Measurements from ENCODE around the gene GPR15. TPM values are rescaled to one million over a fixed set of nuclear protein-coding genes. Genes with fewer than 3 reads are reported as not detected.
A peak's percentile ranks its signal among the peaks of the same experiment; 100 is the strongest.

The GPR15 gene
- total RNA-seq, 2 experiments from 2014 or later: 31.0 to 35.0 TPM

DNA sequence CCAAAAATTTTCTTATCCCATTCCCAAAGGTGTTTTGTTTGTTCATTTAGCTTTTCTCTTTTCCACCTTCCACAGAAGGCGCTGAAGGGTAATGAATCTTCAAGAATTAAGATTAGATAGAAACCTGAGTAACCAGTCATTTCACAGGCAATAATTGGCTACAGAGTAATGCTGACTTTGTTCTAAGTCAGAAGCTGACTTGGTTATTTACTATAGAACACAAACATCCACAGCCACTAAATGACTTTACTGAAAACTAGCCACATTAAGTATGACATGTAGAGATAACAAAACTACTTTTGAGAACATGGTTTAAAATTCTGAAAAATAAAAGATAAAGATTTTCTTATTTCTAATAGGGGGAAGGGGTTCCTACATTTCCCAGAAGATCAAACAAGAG lies 16.8 kb upstream of the GPR15 start:
- Mint-ChIP-seq H3K27me3 (no peaks in the 10 kb centered on the region), H3K36me3 (ENCODE audit: low read depth) (peaks cover 91% of the 10 kb centered on the region), H3K27ac (no peak overlapping the region), H3K4me1 (peaks cover 72% of the 10 kb centered on the region), H3K4me3 (no peak overlapping the region), H3K9me3 (no peaks in the 10 kb centered on the region)
- ChIA-PET POLR2A (no interaction called here), CTCF (no interaction called here)
- DNase-seq: no peak

- peak overlapping the region; percentile 84 for H3K27ac Mint-ChIP-seq
- DNase-seq: no peak
- H3K36me3 Mint-ChIP-seq (ENCODE audit: low read depth): peaks cover 88% of the 10 kb centered on the region
- peaks cover 3% of the 10 kb centered on the region for H3K9me3 Mint-ChIP-seq
- H3K27me3 Mint-ChIP-seq: no peaks in the 10 kb centered on the region
- ChIA-PET POLR2A (no interaction called here), CTCF (no interaction called here)
- peaks cover 69% of the 10 kb centered on the region for H3K4me1 Mint-ChIP-seq
- peak overlapping the region; percentile 89 for H3K4me3 Mint-ChIP-seq
These were observed 13.0 kb upstream of the GPR15 start for GRCh38 chr3:98518816-98519215.

DNA sequence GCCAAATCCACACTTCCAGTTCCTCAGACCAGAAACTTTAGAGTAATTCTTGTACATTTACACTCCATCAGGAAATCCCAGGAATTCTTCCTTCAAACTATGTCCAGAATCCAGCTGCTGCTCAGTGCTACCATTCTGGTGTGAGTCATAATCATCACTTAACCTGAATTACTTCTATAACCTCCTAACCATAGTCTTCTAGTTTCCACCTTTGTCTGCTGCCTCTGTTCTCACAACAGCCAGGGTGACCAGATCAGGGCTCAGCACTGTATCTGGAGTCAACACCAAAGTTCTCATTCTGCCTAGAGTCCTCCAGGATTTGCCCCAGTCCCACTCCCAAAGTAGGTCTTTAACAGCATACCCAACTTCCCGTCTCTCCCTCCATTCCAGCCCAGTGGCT lies 12.4 kb upstream of the GPR15 start:
- Mint-ChIP-seq H3K27me3 (no peaks in the 10 kb centered on the region), H3K36me3 (ENCODE audit: low read depth) (peaks cover 88% of the 10 kb centered on the region), H3K4me1 (peaks cover 70% of the 10 kb centered on the region), H3K4me3 (peak overlapping the region; percentile 89), H3K9me3 (peaks cover 3% of the 10 kb centered on the region), H3K27ac (peak overlapping the region; percentile 84)
- DNase-seq: no peak
- ChIA-PET CTCF (no interaction called here), POLR2A (no interaction called here)

GRCh38 chr3:98521897-98522543 lies 9.8 kb upstream of the GPR15 start:
- POLR2A ChIA-PET: interaction anchor here (1.2 to 2.0 kb wide), 3 partner anchors 32 to 42 kb away, joined by 3 to 19 read pairs (median 5); no protein-coding TSS in a partner anchor
- H3K4me1 Mint-ChIP-seq: peaks cover 64% of the 10 kb centered on the region
- H3K27me3 Mint-ChIP-seq: no peaks in the 10 kb centered on the region
- H3K9me3 Mint-ChIP-seq: peaks cover 10% of the 10 kb centered on the region
- H3K36me3 Mint-ChIP-seq (ENCODE audit: low read depth): peaks cover 77% of the 10 kb centered on the region
- CTCF ChIA-PET: interaction anchor here (0.7 to 2.0 kb wide), 6 partner anchors 9 to 52 kb away, joined by 3 to 9 read pairs (median 3); no protein-coding TSS in a partner anchor
- peak overlapping the region; percentile 91 for H3K27ac Mint-ChIP-seq
- DNase-seq: peak; percentile 66
- H3K4me3 Mint-ChIP-seq: peak overlapping the region; percentile 89

GRCh38 chr3:98522544-98523281 lies 9.1 kb upstream of the GPR15 start, which contains the start of gene CLDND1:
Gene CLDND1, minus strand, starts transcription at chr3:98522902. Its CDS starts 1,478 bp downstream, at chr3:98521424.
- ChIA-PET POLR2A (interaction anchor here (0.6 to 2.0 kb wide), 5 partner anchors 14 to 71 kb away, joined by 3 to 19 read pairs (median 5); partner anchors contain the start of gene CPOX), CTCF (interaction anchor here (0.9 to 2.0 kb wide), 7 partner anchors 14 to 66 kb away, joined by 3 to 9 read pairs (median 3); no protein-coding TSS in a partner anchor)
- peak; percentile 96 for DNase-seq
- H3K4me3 Mint-ChIP-seq: peak within 1 kb of the TSS; percentile 89
- no peaks in the 10 kb centered on the region for H3K27me3 Mint-ChIP-seq
- peaks cover 76% of the 10 kb centered on the region for H3K36me3 Mint-ChIP-seq (ENCODE audit: low read depth)
- H3K27ac Mint-ChIP-seq: peak within 1 kb of the TSS; percentile 96
- peaks cover 10% of the 10 kb centered on the region for H3K9me3 Mint-ChIP-seq
- H3K4me1 Mint-ChIP-seq: peaks cover 62% of the 10 kb centered on the region

- DNase-seq: peak; percentile 20
These were observed 6.3 kb upstream of the GPR15 start for GRCh38 chr3:98525494-98525893.

DNA sequence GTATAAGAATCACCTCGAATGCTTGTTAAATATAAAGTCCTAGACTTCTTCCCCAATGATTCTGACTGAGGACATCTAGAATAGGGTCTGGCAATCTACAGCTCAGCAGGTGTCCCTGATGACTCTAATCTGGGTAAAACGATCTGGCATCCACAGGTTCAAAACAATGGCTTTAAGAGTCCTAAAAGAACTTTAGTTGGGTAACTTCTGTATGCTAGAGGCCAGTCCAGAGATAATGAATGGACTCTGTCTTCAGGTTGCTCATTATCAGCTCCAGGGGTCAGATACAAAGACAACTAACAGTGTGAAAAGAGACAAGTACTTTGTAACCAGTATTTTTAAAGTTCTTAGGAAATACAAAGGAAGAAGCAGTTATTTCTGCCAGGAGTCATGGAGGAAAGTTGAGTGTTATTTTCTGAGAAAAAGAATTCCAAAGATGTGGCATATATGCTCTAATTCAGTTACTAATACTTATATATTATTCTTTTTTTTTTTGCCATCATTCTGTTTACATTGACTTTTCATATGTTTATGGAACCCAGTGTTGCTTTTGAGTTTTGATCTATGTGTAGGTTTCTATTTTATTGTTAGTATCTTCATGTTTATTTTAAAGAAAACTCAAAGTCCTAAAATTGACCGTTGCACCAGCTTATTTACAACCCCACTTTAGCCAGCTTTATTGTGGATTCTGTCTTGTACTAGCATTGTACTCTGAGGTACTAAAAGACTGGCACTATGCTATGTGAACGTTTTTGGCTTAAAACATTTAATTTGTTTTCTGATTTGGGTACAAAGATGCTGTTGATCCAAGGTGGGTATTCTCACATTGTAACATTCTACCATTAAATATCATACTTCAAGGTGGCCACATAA lies 3.1 kb upstream of the GPR15 start:
- CTCF ChIA-PET: no interaction called here
- POLR2A ChIA-PET: no interaction called here

More at GRCh38 chr3:98525494-98525893, 6.3 kb upstream of the GPR15 start:
- peaks cover 61% of the 10 kb centered on the region for H3K36me3 Mint-ChIP-seq (ENCODE audit: low read depth)
- ChIA-PET CTCF (interaction anchor here (0.8 to 1.9 kb wide), 5 partner anchors 11 to 72 kb away, joined by 3 to 5 read pairs (median 3); no protein-coding TSS in a partner anchor), POLR2A (no interaction called here)
- peaks cover 54% of the 10 kb centered on the region for H3K4me1 Mint-ChIP-seq
- peaks cover 10% of the 10 kb centered on the region for H3K9me3 Mint-ChIP-seq
- peak overlapping the region; percentile 63 for H3K27ac Mint-ChIP-seq
- no peaks in the 10 kb centered on the region for H3K27me3 Mint-ChIP-seq
- no peak overlapping the region for H3K4me3 Mint-ChIP-seq

DNA sequence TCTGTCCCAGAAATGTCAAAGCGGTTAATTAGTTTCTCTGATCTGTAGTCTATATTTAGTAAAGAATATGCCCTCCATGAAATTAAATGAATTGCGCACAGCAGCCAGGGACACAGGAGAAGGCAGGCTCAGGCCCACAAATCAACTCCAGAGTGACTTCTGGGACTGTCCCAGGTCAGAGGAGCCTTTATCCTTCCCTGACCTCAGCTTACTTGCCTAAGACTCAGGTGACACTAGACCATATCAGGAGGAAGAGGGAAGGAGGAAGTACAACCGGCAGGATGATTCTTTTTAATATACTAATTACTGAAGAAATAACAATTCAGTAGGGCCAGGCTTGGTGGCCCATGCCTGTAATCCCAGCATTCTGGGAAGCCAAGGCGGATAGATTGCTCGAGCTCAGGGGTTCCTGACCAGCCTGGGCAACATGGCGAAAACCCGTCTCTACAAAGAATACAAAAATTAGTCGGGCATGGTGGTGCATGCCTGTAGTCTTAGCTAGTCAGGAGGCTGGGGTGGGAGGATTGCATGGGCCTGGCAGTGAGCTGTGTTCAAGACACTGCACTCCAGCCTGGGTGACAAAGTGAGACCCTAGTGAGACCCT lies 1.8 kb upstream of the GPR15 start:
- CTCF ChIA-PET: interaction anchor here (1.0 kb wide), 1 partner anchor 9 kb away, joined by 3 read pairs; no protein-coding TSS in a partner anchor
- POLR2A ChIA-PET: no interaction called here
- H3K9me3 Mint-ChIP-seq: peaks cover 2% of the 10 kb centered on the region
- no peak overlapping the region for H3K27ac Mint-ChIP-seq
- peaks cover 63% of the 10 kb centered on the region for H3K4me1 Mint-ChIP-seq
- peaks cover 50% of the 10 kb centered on the region for H3K36me3 Mint-ChIP-seq (ENCODE audit: low read depth)
- peak overlapping the region; percentile 45 for H3K4me3 Mint-ChIP-seq
- no peaks in the 10 kb centered on the region for H3K27me3 Mint-ChIP-seq
- DNase-seq: no peak

More for the DNA sequence above, 3.1 kb upstream of the GPR15 start:
- peaks cover 74% of the 10 kb centered on the region for H3K4me1 Mint-ChIP-seq
- peaks cover 7% of the 10 kb centered on the region for H3K9me3 Mint-ChIP-seq
- no peak for DNase-seq
- no peaks in the 10 kb centered on the region for H3K27me3 Mint-ChIP-seq
- H3K27ac Mint-ChIP-seq: no peak overlapping the region
- no peak overlapping the region for H3K4me3 Mint-ChIP-seq
- H3K36me3 Mint-ChIP-seq (ENCODE audit: low read depth): peaks cover 60% of the 10 kb centered on the region

- Mint-ChIP-seq H3K27me3 (no peaks in the 10 kb centered on the region), H3K4me1 (peaks cover 56% of the 10 kb centered on the region), H3K4me3 (no peak overlapping the region), H3K36me3 (ENCODE audit: low read depth) (peaks cover 45% of the 10 kb centered on the region), H3K9me3 (no peaks in the 10 kb centered on the region), H3K27ac (no peak overlapping the region)
- CTCF ChIA-PET: interaction anchor here (1.0 kb wide), 1 partner anchor 9 kb away, joined by 3 read pairs; no protein-coding TSS in a partner anchor
- POLR2A ChIA-PET: no interaction called here
- no peak for DNase-seq
These were observed 1.1 kb upstream of the GPR15 start for GRCh38 chr3:98530676-98531075.

- H3K27me3 Mint-ChIP-seq: no peaks in the 10 kb centered on the region
- no peaks in the 10 kb centered on the region for H3K9me3 Mint-ChIP-seq
- no peak for DNase-seq
- ChIA-PET POLR2A (interaction anchor here (0.5 kb wide), 1 partner anchor 9 kb away, joined by 3 read pairs; no protein-coding TSS in a partner anchor), CTCF (interaction anchor here (0.7 to 1.2 kb wide), 4 partner anchors 10 to 33 kb away, joined by 3 to 5 read pairs (median 4); no protein-coding TSS in a partner anchor)
- H3K36me3 Mint-ChIP-seq (ENCODE audit: low read depth): peaks cover 51% of the 10 kb centered on the region
- peak overlapping the region; percentile 77 for H3K27ac Mint-ChIP-seq
- H3K4me3 Mint-ChIP-seq: peak overlapping the region; percentile 65
- H3K4me1 Mint-ChIP-seq: peaks cover 62% of the 10 kb centered on the region
These were observed 478 bp downstream of the GPR15 start for GRCh38 chr3:98532275-98532637.

- H3K27ac Mint-ChIP-seq: peak overlapping the region; percentile 77
- ChIA-PET POLR2A (interaction anchor here (0.5 kb wide), 1 partner anchor 9 kb away, joined by 3 read pairs; no protein-coding TSS in a partner anchor), CTCF (interaction anchor here (0.7 to 1.2 kb wide), 4 partner anchors 9 to 32 kb away, joined by 3 to 5 read pairs (median 4); no protein-coding TSS in a partner anchor)
- peaks cover 47% of the 10 kb centered on the region for H3K36me3 Mint-ChIP-seq (ENCODE audit: low read depth)
- H3K4me3 Mint-ChIP-seq: peak overlapping the region; percentile 65
- no peaks in the 10 kb centered on the region for H3K27me3 Mint-ChIP-seq
- no peaks in the 10 kb centered on the region for H3K9me3 Mint-ChIP-seq
- no peak for DNase-seq
- peaks cover 59% of the 10 kb centered on the region for H3K4me1 Mint-ChIP-seq
These were observed 1.2 kb downstream of the GPR15 start for GRCh38 chr3:98532709-98533571.
